Endothelial cell of umbilical vein (primary cell): ENCODE results near the gene CEACAM1. TPM values are rescaled to one million over a fixed set of nuclear protein-coding genes. Genes with fewer than 3 reads are reported as not detected.

Experiments
- BruUV-seq: library from RNA; stranded (reverse); fragments of 400-500 nt; replicated peaks from 2 replicates; lab custom pipeline; 2021; lab: Mats Ljungman, UMichigan
- CTCF ChIA-PET: fragments of 300-600, 350-600 bp; sonication (Branson Sonifier 250); formaldehyde crosslinking; loops from one replicate; lab custom pipeline; 2021; ENCODE audit warnings: antibody characterized with exemption, inconsistent platforms; lab: Charles Lee
- POLR2A ChIA-PET: fragments of 300-600, 350-600 bp; sonication (Branson Sonifier 250); formaldehyde crosslinking; loops from one replicate; lab custom pipeline; 2021; ENCODE audit warnings: antibody characterized with exemption, inconsistent platforms; lab: Charles Lee
- DNase-seq: peaks from one replicate; pipeline ENCODE4 v3.0.0-alpha.2; 2011; ENCODE audit warnings: low read depth, low spot score
- FAIRE-seq: peaks from 2 replicates; lab custom pipeline; 2011; peaks lifted over from hg19 to GRCh38; lab: Jason Lieb, UNC
- H2AFZ ChIP-seq: 2 replicates; pipeline ENCODE4 v1.6.0; 2012; ENCODE audit warnings: low read depth, low read length, control low read depth, inconsistent platforms
- H3K27ac ChIP-seq: 2 replicates; pipeline ENCODE4 v1.5.1; 2011; ENCODE audit warnings: low read depth, mild to moderate bottlenecking, control low read depth, low read length, moderate library complexity; ENCODE audit not compliant: insufficient read depth
- H3K27me3 ChIP-seq, 2 experiments: 2 replicates each; pipeline versions ENCODE4 v1.6.0 to v1.6.1; 2011; ENCODE audit warnings: low read length in 2 of 2, mixed read lengths in 1 of 2; ENCODE audit not compliant: control insufficient read depth in 2 of 2, insufficient read depth in 2 of 2
- H3K36me3 ChIP-seq, 2 experiments: 2 replicates in 1 of 2; 3 replicates in 1 of 2; pipeline ENCODE4 v1.5.1; 2011; ENCODE audit warnings: low read length in 2 of 2, mild to moderate bottlenecking in 1 of 2, moderate library complexity in 1 of 2; ENCODE audit not compliant: control insufficient read depth in 2 of 2, insufficient read depth in 2 of 2; ENCODE audit errors: extremely low read depth in 1 of 2
- H3K4me1 ChIP-seq: 3 replicates; pipeline ENCODE4 v1.5.1; 2011; ENCODE audit warnings: mild to moderate bottlenecking, low read length; ENCODE audit not compliant: control insufficient read depth, insufficient read depth; ENCODE audit errors: extremely low read depth
- H3K4me2 ChIP-seq: 2 replicates; pipeline ENCODE4 v1.6.1; 2011; ENCODE audit warnings: low read length, control low read depth, mixed read lengths; ENCODE audit not compliant: insufficient read depth
- H3K4me3 ChIP-seq, 3 experiments: fragments of 200-600 bp in 1 of 3; sonication (generic), shearing (Covaris generic) in 1 of 3; replicated peaks in 1 of 3; 2 replicates each; pipeline ENCODE4 v1.5.1; 2011 to 2016; ENCODE audit warnings: control low read depth in 3 of 3, low read length in 3 of 3, mild to moderate bottlenecking in 2 of 3, inconsistent platforms in 1 of 3, low read depth in 1 of 3, moderate library complexity in 1 of 3; ENCODE audit not compliant: insufficient read depth in 1 of 3
- H3K79me2 ChIP-seq: 2 replicates; pipeline ENCODE4 v1.6.0; 2012; ENCODE audit warnings: low read length, inconsistent platforms; ENCODE audit not compliant: control insufficient read depth, insufficient read depth
- H3K9ac ChIP-seq: replicated peaks from 2 replicates; pipeline ENCODE3; 2011; ENCODE audit warnings: low read length, control low read depth; ENCODE audit not compliant: insufficient read depth; ENCODE audit errors: extremely low read depth
- H3K9me1 ChIP-seq: replicated peaks from 3 replicates; pipeline ENCODE4 v1.6.0; 2011; ENCODE audit warnings: mild to moderate bottlenecking, low read length; ENCODE audit not compliant: control insufficient read depth, insufficient read depth; ENCODE audit errors: extremely low read depth
- H3K9me3 ChIP-seq: replicated peaks from 2 replicates; pipeline ENCODE4 v1.5.1; 2012; ENCODE audit warnings: low read length, inconsistent platforms; ENCODE audit not compliant: control insufficient read depth, insufficient read depth
- H4K20me1 ChIP-seq: replicated peaks from 2 replicates; pipeline ENCODE3; 2011; ENCODE audit warnings: mild to moderate bottlenecking, low read length; ENCODE audit not compliant: control insufficient read depth, insufficient read depth; ENCODE audit errors: extremely low read depth
- EZH2 ChIP-seq: IDR thresholded peaks from 2 replicates; pipeline ENCODE4 v1.6.1; 2012; ENCODE audit warnings: borderline replicate concordance, low read depth, mild to moderate bottlenecking, moderate library complexity, low read length, inconsistent platforms; ENCODE audit not compliant: severe bottlenecking
- FOS ChIP-seq: IDR thresholded peaks from 2 replicates; pipeline ENCODE4 v1.6.1; 2011; ENCODE audit warnings: mild to moderate bottlenecking, low read length, moderate library complexity, borderline replicate concordance; ENCODE audit not compliant: insufficient read depth
- GATA2 ChIP-seq: IDR thresholded peaks from 2 replicates; pipeline ENCODE4 v1.7.0; 2011; ENCODE audit warnings: low read depth, mild to moderate bottlenecking, moderate library complexity, mixed read lengths, low read length; ENCODE audit not compliant: insufficient read length, insufficient read depth
- JUN ChIP-seq: IDR thresholded peaks from 2 replicates; pipeline ENCODE4 v1.6.1; 2011; ENCODE audit warnings: borderline replicate concordance, low read depth; ENCODE audit not compliant: insufficient read length, insufficient read depth
- MAX ChIP-seq: IDR thresholded peaks from 2 replicates; pipeline ENCODE4 v1.6.1; 2011; ENCODE audit not compliant: insufficient read depth, insufficient read length
- MYC ChIP-seq: IDR thresholded peaks from one replicate; pipeline ENCODE4 v1.6.1; 2011; ENCODE audit warnings: mild to moderate bottlenecking, low read depth, low read length
- POLR2A ChIP-seq: IDR thresholded peaks from 2 replicates; pipeline ENCODE4 v1.6.1; 2012; ENCODE audit warnings: low read depth, mild to moderate bottlenecking, control low read depth, low read length
- POLR2AphosphoS5 ChIP-seq: IDR thresholded peaks from 2 replicates; pipeline ENCODE4 v1.6.1; 2012; ENCODE audit warnings: low read depth, mild to moderate bottlenecking, control low read depth, low read length, moderate library complexity; ENCODE audit not compliant: insufficient read depth
- dilution Hi-C: fragments of 300-500 bp; cut with MboI; formaldehyde crosslinking; loops from one replicate; pipeline ENCODE4 v1.15.0; 2019; ENCODE audit warnings: low sequenced_read_pairs; ENCODE audit not compliant: extremely low pct_ligation_motif_present
- intact Hi-C: fragments of 100-400 bp; cut with micrococcal nuclease; formaldehyde crosslinking; loops from one replicate; pipeline ENCODE4 v1.10.0; 2022
- polyA plus RNA-seq, 4 experiments: library from polyadenylated mRNA; depleted of rRNA in 3 of 4; stranded (reverse) in 3 of 4; unstranded in 1 of 4; fragments of >200 nt; gene quantifications; 2 replicates each; pipeline versions ENCODE4 v1.2.1 to v1.2.3, GENCODE V29; 2011 to 2012; ENCODE audit warnings: missing spikeins in 1 of 4
- total RNA-seq: library from RNA; stranded (reverse); gene quantifications from 2 replicates; pipeline ENCODE4 v1.2.3, GENCODE V29; 2021
- TF ChIP-seq, protein P1 (sequence below), 2 donors: IDR thresholded peaks; 1 replicate in 1 of 2; 2 replicates in 1 of 2; pipeline ENCODE4 v1.5.1; 2011; ENCODE audit warnings: low read length in 2 of 2, mild to moderate bottlenecking in 2 of 2, moderate library complexity in 2 of 2, control low read depth in 1 of 2, inconsistent platforms in 1 of 2, low read depth in 1 of 2; ENCODE audit not compliant: insufficient read depth in 1 of 2; ENCODE audit errors: extremely low read depth in 1 of 2

Gene CEACAM1
- total and polyA plus RNA-seq, 2 donors (not counting 3 experiments of a cell fraction or from before 2014, with no cell fraction given), result 3.5 to 3.6 TPM

- CTCF ChIA-PET, result interaction anchor here (0.6 kb wide), 1 partner anchor 920 kb away, joined by 3 read pairs; no protein-coding TSS in a partner anchor
- no peaks in the 10 kb centered on the region for H3K4me1 ChIP-seq
- H3K4me3 ChIP-seq, result no peak overlapping the region
- no peak overlapping the region for H3K9ac ChIP-seq
- DNase-seq (no peak), FAIRE-seq (no peak)
- H3K9me1 ChIP-seq, result no peaks in the 10 kb centered on the region
- no peaks in the 10 kb centered on the region for H4K20me1 ChIP-seq
- H2AFZ ChIP-seq, result no peak overlapping the region
- intact Hi-C loops (no loop called here), dilution Hi-C loops (no loop called here)
- POLR2A ChIA-PET, result no interaction called here
- TF ChIP-seq FOS, result no peak
- no peak for TF ChIP-seq GATA2
- TF ChIP-seq, protein P1, sequence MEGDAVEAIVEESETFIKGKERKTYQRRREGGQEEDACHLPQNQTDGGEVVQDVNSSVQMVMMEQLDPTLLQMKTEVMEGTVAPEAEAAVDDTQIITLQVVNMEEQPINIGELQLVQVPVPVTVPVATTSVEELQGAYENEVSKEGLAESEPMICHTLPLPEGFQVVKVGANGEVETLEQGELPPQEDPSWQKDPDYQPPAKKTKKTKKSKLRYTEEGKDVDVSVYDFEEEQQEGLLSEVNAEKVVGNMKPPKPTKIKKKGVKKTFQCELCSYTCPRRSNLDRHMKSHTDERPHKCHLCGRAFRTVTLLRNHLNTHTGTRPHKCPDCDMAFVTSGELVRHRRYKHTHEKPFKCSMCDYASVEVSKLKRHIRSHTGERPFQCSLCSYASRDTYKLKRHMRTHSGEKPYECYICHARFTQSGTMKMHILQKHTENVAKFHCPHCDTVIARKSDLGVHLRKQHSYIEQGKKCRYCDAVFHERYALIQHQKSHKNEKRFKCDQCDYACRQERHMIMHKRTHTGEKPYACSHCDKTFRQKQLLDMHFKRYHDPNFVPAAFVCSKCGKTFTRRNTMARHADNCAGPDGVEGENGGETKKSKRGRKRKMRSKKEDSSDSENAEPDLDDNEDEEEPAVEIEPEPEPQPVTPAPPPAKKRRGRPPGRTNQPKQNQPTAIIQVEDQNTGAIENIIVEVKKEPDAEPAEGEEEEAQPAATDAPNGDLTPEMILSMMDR (IDR thresholded peaks at IDR 0.05; ENCODE audit: extremely low read depth in 1 of 2, insufficient read depth in 1 of 2, low read depth in 1 of 2, low read length in 2 of 2), result no peak
- no peak for TF ChIP-seq MYC
- no peak for TF ChIP-seq MAX
- no peak for TF ChIP-seq POLR2AphosphoS5
- TF ChIP-seq EZH2, result no peak
- TF ChIP-seq POLR2A, result no peak
- TF ChIP-seq JUN, result no peak
- H3K36me3 ChIP-seq, result no peaks in the 10 kb centered on the region
- BruUV-seq, result no TSS peak
- no peak overlapping the region for H3K27ac ChIP-seq
- H3K79me2 ChIP-seq, result no peaks in the 10 kb centered on the region
- H3K9me3 ChIP-seq, result no peaks in the 10 kb centered on the region
- H3K4me2 ChIP-seq, result no peak overlapping the region
- no peaks in the 10 kb centered on the region for H3K27me3 ChIP-seq
Measured at GRCh38 chr19:42512130-42512636, 16.1 kb downstream of the CEACAM1 start.
